Measurements from ENCODE around the gene LUC7L3.

DNA sequence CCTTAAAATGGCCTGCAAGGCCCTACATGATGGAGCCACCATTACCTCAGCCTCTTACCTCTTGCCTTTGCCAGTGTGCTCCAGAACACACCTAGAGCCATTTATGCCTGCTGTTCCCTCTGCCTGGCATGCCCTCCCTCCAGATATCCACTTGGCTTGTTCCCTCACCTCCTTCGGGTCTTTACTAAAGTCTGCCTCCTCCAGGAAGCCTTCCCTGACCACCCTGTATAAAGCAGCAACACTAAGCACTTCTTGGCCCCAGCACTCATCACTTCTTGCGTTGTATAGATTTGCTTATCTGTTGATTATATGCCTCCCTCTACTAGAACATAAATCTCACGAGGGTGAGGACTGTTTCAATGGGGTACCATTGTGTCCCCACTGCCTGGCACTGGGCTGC, 37.0 kb upstream of the LUC7L3 start:
- TF ChIP-seq YY1 (IDR thresholded peaks at IDR 0.05; ENCODE audit: insufficient read depth, insufficient read length): no peak
- no peak for TF ChIP-seq ZNF274 (IDR thresholded peaks at IDR 0.05; ENCODE audit: low read depth, low read length)
